Fibroblast of pulmonary artery (primary cell): Measurements from ENCODE around the gene ITPR2.

Source experiments
- DNase-seq: peaks from one replicate; pipeline ENCODE4 v3.0.0-alpha.2; 2010; ENCODE audit warnings: low read depth
- H3K4me3 ChIP-seq: replicated peaks from 2 replicates; pipeline ENCODE4 v1.5.1; 2011; ENCODE audit warnings: low read depth, mild to moderate bottlenecking, control low read depth, low read length, moderate library complexity
- CTCF ChIP-seq: IDR thresholded peaks from 2 replicates; pipeline ENCODE4 v1.5.1; 2011; ENCODE audit warnings: mild to moderate bottlenecking, control low read depth, low read length, inconsistent platforms; ENCODE audit errors: missing control alignments

Gene ITPR2

DNA sequence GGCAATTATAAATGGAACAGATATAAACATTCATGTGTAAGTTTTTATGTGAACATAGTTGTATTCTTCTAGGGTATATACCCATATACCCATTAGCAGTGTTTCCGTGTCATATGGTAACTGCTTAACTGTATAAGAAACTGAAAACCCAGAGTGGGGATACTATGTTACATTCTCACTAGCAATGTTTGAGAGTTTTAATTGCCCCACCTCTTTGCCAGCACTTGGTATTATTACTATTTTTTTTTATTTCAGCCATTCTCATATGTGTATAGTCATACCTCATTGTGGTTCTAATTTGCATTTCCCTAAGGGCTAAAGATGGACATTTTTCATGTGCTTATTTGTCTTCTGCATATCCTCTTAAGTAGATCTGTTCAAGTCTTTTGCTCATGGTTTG, 28.7 kb upstream of the ITPR2 start:
- DNase-seq, result no peak
- no peak for TF ChIP-seq CTCF
- H3K4me3 ChIP-seq, result no peak overlapping the region

DNA sequence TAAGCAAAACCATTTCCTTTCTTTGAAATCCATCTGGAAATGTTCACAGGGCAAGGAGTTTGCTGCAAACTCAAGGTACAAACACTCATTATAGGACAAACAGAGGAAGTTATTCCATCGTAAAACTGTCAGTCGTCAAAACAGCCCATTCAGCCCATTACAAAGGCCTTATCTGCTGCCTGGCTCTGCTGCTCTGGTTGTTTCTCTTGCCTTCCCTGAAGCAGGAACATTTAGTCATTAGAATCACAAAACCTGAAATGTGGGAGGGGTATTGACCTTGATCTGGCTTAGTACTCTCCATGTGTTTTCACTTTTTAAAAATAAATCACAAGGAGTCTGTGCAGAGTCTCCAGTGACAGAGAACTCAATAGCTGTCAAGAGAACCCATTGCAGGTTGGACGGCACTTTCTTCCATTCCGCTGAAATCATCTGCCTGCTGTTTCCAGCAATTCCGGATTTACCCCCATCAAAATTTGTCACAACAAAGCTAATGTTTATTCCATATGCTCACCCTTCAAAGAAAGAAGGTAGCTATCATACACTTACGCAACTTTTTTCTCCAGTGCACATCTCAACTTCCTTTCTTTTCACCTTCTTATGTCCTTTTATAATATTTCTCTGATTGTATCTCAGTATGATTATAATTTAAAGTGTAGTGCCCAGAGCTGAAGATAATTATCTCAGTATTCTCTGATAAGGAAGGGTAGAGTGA, 24.6 kb upstream of the ITPR2 start:
- no peak overlapping the region for H3K4me3 ChIP-seq
- DNase-seq, result peak; percentile 55
- TF ChIP-seq CTCF, result no peak

GRCh38 chr12:26855337-26855736, 22.3 kb upstream of the ITPR2 start:
- no peak for DNase-seq
- no peak overlapping the region for H3K4me3 ChIP-seq
- TF ChIP-seq CTCF, result no peak

- no peak overlapping the region for H3K4me3 ChIP-seq
- no peak for TF ChIP-seq CTCF
- no peak for DNase-seq
Measured at GRCh38 chr12:26854031-26854390, 21.0 kb upstream of the ITPR2 start.

GRCh38 chr12:26853303-26854030, 20.5 kb upstream of the ITPR2 start:
- peak; percentile 95 for TF ChIP-seq CTCF
- peak; percentile 78 for DNase-seq
- H3K4me3 ChIP-seq, result no peak overlapping the region

DNA sequence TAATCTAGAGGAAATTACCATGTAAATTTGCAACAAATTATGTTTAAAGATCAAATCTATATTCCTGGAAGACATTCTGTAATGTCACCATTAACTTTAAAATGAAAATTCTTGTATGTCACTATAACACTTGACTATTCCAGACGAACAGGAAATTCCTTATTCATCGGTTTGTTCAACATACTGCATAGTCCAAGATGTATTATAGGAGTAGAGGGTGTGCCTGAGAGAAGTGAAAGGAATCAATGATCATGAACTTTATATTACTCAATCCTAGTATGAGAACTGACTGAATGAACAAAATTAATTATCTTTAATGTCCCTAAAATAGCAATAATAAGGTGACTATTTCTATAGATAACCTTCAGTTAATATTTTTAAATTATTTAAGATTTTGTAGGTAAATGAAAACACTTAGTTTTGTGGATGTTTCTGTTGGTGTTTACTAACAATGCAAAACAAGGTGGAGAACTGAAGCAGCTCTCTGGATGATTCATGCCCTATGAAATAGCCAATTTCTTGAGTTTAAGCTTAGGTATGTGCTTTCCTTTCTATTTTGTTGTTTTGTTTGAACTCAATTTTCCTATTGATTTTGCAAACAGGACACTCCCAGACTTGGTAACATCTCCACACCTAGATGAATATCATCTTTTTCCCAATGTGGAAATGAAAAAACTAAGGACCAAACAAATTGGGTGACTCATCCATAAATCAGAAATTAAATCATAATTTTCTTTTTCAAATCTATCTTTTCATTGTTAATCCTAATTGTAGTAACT, 18.2 kb upstream of the ITPR2 start:
- TF ChIP-seq CTCF, result no peak
- DNase-seq, result no peak
- H3K4me3 ChIP-seq, result no peak overlapping the region
